HG02938 (cell line): ENCODE results near the gene AKAP11.
A peak's percentile ranks its signal among the peaks of the same experiment; 100 is the strongest.
"Not testable (repeated sequence)": the region's sequence is repeated elsewhere in the genome, so short reads cannot be mapped to it uniquely, and the experiment has no call there.

ENCODE experiments used
- ATAC-seq: cut with Tn5 transposase; IDR thresholded peaks from one replicate; pipeline ENCODE4 v1.9.1; 2021; ENCODE audit warnings: mild to moderate bottlenecking, moderate library complexity; ENCODE audit not compliant: unreplicated experiment

Gene AKAP11, protein sequence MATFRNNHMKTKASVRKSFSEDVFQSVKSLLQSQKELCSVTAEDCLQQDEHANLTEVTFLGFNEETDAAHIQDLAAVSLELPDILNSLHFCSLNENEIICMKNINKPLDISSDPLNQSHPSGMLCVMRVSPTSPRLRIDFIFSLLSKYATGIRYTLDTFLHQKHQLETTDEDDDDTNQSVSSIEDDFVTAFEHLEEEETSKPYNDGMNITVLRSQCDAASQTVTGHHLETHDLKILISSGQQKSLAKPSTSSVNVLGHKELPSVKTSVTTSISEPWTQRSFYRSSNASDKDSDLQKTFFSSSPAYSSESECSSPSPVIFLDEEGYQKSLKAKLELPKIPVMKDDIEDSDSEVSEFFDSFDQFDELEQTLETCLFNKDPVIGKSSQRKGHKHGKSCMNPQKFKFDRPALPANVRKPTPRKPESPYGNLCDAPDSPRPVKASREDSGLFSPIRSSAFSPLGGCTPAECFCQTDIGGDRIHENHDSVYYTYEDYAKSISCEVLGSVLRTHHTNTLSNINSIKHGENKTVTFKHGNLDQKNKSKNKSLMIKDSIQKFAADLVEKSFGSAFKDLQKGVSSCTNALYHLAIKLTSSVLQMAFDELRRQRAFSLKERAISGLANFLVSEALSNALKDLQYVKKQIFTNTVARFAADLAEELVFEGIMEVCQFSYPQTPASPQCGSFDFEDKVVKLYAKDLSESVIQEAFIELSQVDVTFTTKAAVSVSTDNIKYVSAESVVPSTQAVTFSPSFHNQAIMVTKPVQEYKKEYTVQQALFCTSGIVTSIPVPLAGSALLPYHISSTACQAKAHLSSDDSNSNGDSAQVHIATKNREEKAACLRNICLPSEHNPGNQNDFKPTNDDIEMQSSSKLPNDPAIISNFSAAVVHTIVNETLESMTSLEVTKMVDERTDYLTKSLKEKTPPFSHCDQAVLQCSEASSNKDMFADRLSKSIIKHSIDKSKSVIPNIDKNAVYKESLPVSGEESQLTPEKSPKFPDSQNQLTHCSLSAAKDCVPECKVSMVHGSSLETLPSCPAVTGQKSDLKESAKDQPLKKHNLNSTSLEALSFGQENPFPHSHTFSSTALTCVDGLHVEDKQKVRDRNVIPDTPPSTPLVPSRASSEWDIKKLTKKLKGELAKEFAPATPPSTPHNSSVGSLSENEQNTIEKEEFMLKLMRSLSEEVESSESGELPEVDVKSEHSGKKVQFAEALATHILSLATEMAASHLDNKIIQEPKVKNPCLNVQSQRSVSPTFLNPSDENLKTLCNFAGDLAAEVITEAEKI (N-terminal part only)

DNA sequence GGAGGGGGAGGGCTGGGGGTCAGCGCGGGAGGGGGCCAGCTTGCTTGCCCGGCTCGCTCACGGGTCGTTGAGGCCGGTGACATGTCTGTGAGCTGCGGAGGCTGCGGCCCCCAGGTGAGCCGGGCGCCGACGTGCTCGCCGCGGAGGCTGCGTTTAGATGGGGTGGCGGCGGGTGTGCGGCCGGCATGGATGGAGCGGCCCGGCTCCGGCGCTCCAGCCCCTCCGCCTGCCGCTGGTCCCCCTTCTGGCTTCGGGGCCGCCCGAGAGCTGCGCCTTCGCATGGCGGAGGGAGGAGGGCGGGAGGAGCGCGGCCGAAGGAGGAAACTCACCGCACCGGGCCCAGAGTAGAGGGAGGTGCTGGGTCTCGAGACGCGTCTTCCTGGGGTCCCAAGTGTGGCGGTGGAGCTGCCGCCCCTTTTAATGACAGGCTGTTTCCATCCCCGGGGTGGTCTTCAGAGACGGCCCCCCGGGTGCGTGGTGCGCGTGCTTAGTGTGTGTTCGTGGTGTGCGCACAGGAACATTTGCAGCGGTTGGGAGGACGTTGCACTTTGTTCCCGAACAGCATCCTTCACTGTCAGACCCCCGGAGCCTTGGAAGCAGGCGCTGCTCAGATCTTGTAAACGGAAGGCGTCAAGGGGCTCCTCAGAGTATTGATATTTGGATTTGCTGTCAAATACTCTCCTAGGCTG lies at the start of gene AKAP11:
TSS of gene AKAP11 (plus strand) at position 38 of the 689 bp plus-strand sequence. CDS start 14,197 bp downstream, outside the sequence.
- ATAC-seq = peak; percentile 29

- no peak for ATAC-seq
Measured at GRCh38 chr13:42223681-42224080, 48.3 kb upstream of the AKAP11 start.

- ATAC-seq = no peak
Measured at GRCh38 chr13:42225051-42225450, 46.9 kb upstream of the AKAP11 start.

DNA sequence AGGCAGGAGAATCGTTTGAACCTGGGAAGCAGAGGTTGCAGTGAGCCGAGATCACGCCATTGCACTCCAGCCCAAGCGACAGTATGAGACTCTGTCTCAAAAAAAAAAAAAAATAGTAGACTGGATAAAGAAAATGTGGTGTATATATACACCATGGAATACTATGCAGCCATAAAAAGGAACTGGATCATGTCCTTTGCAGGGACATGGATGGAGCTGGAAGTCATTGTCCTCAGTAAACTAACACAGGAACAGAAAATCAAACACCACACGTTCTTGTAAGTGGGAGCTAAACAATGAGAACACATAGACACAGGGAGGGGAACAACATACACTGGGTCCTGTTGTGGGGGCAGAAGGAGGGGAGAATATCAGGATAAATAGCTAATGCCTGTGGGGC lies 45.2 kb upstream of the AKAP11 start:
- ATAC-seq = not testable (repeated sequence)

GRCh38 chr13:42228527-42228926 lies 43.4 kb upstream of the AKAP11 start:
- ATAC-seq = no peak

DNA sequence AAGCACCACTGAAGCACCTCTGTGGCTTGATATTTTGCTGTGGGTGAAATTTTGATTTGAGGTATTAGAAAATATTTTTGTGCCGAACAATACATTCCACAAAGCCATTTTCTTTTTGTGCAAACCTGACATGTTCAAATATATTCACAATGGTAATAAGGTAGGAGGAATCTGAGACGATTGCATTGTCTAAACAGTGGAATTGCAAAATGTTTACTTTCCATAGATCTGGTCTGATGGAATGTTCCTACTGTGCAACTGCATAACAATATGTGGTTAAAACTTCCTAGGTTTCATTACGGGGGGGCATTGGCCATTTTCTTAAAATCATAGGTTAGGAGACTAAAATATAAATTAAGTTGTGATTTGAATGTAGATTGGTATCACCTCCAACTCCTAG lies 42.7 kb upstream of the AKAP11 start:
- no peak for ATAC-seq

GRCh38 chr13:42232671-42233070 lies 39.3 kb upstream of the AKAP11 start:
- ATAC-seq = no peak

DNA sequence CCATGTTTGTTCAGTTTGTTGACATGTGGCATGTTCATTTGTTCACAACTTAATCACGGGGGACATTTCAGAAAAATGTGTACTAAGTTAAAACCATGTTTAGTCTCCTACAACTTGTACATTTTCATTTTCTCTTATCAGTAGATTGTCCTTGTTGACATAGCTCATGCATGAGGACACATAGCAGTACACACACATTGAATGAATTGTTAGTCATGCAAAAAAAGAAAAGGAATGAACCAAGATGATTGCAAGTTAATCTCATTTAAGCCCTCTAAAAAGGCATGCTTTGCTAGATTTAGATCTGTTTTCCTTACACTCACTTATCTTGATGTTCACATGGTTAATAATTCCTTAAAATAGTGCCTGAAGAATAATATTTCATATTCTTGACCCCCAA lies 38.2 kb upstream of the AKAP11 start:
- ATAC-seq = no peak

DNA sequence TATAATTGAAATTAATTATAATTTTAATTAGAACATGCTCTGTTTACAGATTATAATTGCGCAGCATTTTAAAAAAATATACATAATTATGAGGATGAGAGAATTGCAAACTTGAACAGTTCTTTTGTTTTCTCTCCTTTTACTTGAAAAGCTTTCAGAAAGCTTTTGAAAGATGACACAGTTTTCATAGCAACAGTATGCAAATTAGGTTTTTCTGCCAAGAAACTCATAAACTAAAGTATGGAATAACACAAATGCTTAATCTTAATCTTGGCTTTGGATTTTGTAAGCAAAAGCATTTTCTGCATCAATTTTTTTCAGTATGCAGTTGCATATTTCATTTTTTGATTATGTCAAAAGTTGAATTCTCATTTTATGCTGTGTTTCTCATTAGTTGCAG lies 32.8 kb upstream of the AKAP11 start:
- no peak for ATAC-seq

DNA sequence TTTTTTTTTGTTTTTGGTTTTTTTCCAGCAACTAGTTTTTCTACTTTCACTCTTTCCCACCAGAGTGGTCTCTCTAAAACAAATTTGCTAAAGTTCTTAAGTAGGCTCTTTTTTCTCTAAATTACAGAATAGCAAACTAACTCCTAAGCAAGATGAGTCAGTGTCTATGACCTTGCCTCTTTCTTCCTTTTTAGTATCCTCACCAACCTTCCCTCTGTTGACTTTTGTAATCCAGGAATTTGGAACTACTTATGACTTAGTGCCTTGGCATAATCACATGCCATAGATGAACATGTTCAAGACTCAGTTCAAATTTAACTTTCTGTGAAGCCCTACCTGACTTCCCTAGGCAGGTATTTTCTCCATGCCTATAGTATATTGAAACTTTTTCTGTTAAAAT lies 32.3 kb upstream of the AKAP11 start:
- no peak for ATAC-seq

DNA sequence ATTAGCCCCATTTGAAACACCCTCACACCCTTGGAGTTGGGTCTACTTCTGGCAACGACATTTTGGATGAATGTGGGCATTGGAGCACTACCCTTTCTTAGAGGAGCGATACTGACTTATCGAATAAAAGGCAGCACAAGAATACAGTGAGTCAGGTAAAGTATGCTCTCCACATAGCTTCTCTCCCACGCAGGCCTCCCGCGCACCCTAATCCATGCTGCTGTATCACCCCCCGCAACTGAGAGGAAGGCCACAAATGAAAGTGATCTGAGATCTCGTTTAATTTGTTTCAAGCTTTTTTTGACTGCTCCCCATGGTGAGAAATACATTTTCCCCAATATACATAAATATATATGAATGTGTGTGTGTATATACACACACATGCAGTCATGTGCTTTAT lies 25.4 kb upstream of the AKAP11 start:
- ATAC-seq = no peak

- no peak for ATAC-seq
Measured at GRCh38 chr13:42247883-42248282, 24.1 kb upstream of the AKAP11 start.

GRCh38 chr13:42255886-42256285 lies 16.1 kb upstream of the AKAP11 start:
- ATAC-seq = no peak

DNA sequence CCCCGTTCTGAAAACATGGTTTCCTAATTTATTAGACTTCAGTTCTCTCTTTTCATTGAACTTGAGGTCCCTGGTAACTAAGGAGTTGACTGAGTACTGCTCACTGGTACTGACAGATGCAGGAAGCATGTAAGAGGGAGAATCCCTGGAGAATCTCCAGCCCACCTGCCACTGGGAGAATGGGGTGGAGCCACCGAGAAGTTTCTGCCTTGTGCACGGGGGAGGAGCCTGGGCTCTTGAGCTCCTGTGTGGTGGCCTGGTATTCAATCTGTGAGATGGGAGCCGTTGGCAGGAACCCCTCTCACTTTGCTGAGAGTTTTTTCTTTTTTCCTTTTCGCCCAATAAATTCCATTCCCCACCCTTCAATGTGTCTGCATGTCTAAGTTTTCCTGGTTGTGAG lies 13.2 kb upstream of the AKAP11 start:
- ATAC-seq = no peak

DNA sequence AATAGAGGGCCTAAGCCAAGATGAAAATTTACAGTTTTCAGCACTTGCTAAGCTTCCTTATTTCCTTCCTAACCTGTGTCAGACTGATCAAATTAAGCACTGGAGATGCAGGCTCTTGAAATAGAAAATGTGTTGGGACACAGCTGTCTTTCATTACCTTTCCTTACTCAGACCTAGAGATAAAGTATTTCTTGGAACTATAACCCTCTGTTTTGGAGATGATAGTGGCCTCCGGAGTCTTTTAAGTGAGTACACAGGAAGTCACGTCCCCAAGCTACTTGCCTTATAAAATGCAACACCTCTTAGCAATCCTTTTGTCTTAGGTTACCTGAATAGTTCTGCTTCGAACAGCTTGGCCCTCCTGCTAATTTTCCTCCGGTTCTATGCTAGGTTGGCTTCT lies 12.4 kb upstream of the AKAP11 start:
- no peak for ATAC-seq

DNA sequence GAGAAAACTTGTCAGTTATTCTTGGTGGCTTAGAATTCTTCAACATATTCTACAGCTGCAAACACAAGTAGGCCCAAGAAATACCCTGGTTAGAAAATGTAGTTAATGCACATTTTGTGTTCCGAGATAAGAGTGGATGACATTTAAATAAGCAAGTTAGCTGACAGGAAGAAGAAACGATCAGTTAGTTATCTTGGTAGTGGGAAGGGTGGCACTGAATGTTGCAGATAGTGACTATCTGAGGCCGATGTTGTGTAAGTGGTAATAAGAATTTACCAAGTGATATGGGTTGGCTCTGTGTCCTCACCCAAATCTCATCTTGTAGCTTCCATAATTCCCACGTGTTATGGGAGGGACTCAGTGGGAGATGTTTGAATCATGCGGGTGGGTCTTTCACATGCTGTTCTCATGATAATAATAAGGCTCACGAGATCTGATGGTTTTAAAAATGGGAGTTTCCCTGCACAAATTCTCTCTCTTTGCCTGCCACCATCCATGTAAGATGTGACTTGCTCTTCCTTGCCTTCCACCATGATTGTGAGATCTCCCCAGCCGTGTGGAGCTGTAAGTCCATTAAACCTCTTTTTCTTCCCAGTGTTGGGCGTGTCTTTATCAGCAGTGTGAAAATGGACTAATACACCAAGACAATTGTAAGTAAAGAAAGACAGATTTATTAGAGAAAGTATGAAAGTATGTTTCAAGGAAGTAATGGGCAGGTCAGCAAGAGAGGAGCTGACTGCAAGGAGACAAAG lies 10.9 kb upstream of the AKAP11 start:
- no peak for ATAC-seq

DNA sequence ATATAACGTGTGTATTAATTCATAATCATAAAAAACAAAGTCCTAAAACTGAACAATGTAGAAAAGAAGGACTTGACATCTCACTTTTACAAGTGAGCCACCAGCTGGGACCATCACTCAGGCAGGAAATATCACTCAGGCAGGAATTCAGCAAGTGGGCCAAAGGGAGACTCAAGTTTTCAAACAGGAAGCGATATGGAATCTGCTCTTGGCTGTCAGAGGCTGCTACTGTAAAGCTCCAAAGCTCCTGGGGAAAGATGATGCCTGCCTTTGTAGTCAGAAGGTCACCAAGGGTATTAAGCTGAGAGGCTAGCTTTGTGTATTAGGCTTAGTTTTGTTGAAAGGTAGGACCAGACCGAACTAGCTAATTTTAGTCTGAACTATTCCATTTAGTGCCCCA lies 5.5 kb upstream of the AKAP11 start:
- no peak for ATAC-seq

DNA sequence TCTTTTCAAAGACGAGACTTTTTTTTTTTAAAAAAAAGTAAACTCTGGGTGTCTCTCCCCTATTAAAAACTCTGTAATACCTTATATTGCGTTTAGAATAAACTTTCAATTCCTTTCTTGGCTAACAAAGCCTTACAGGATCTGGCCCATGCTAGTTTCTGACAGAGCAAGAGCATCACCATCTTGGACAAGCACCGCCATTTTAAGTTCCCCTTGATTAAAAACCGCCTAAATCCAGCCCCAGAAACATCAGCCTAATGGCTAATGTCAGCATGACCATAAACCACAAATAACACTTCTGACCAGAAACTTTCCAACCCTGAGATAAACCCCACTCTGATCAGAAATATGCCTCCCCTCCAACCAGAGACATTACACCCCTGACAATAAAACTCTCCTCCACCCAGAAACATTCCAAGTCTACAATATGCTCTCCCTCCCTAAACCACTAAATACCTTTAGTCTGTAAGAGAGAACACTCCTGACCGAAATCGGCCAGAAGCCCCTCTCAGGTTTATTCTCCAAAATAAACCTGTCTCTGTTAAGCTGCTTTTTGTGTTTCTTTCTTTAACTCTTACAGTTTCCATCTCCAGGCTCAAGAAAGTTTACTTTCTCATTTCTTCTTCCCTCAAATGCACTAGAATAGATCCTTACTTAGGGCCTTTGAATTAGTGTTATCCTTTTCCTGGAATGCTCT lies 1.6 kb upstream of the AKAP11 start:
- ATAC-seq = no peak

GRCh38 chr13:42270857-42271215 lies 1.1 kb upstream of the AKAP11 start:
- no peak for ATAC-seq
